K562 (cell line): ENCODE data around the gene MRPL42. TPM values are rescaled to one million over a fixed set of nuclear protein-coding genes. Genes with fewer than 3 reads are reported as not detected.
A peak's percentile ranks its signal among the peaks of the same experiment; 100 is the strongest.

ENCODE experiments used
- ATF1 ChIP-seq, 2 experiments: fragments of 450-650 bp in 1 of 2; IDR thresholded peaks; 2 replicates each; pipeline ENCODE4 v1.6.1; 2016; ENCODE audit warnings: missing compliant biosample characterization in 1 of 2, missing genetic modification characterization in 1 of 2
- EZH2 ChIP-seq: IDR thresholded peaks from 2 replicates; pipeline ENCODE4 v1.6.1; 2012; ENCODE audit warnings: low read depth, mild to moderate bottlenecking, inconsistent platforms, low read length, borderline replicate concordance
- GTF2A2 ChIP-seq: IDR thresholded peaks from 2 replicates; pipeline ENCODE4 v1.6.1; 2016; ENCODE audit warnings: mild to moderate bottlenecking, missing genetic modification characterization, missing compliant biosample characterization
- HSF4 ChIP-seq: fragments of 250-450 bp; sonication (Bioruptor Pico); IDR thresholded peaks from 2 replicates; pipeline ENCODE4 v2.1.2; 2022; ENCODE audit warnings: mild to moderate bottlenecking, moderate library complexity, borderline replicate concordance
- KDM4B ChIP-seq, 2 experiments: fragments of 450-650 bp in 1 of 2; sonication (generic) in 1 of 2; IDR thresholded peaks; 2 replicates each; pipeline ENCODE4 v1.6.1; 2016 to 2017; ENCODE audit warnings: borderline replicate concordance in 2 of 2, antibody characterized with exemption in 1 of 2, low read depth in 1 of 2, mild to moderate bottlenecking in 1 of 2
- L3MBTL2 ChIP-seq: fragments of 450-650 bp; IDR thresholded peaks from 2 replicates; pipeline ENCODE4 v1.6.1; 2016; ENCODE audit warnings: mild to moderate bottlenecking, moderate library complexity
- MLLT1 ChIP-seq, 2 experiments: fragments of 450-650 bp; IDR thresholded peaks; 2 replicates each; pipeline ENCODE4 v1.6.1; 2016
- NFRKB ChIP-seq: fragments of 450-650 bp; IDR thresholded peaks from 2 replicates; pipeline ENCODE4 v1.6.1; 2016; ENCODE audit warnings: low read depth
- USF1 ChIP-seq: sonication (generic); formaldehyde crosslinking; IDR thresholded peaks from 2 replicates; pipeline ENCODE4 v1.9.0; 2022; ENCODE audit warnings: mild to moderate bottlenecking, missing genetic modification reagents
- ZFX ChIP-seq: sonication (generic); formaldehyde crosslinking; IDR thresholded peaks from 2 replicates; pipeline ENCODE4 v1.8.0; 2022; ENCODE audit warnings: mild to moderate bottlenecking, missing genetic modification reagents, moderate library complexity
- ZKSCAN8 ChIP-seq: fragments of 200-800 bp; sonication (Bioruptor generic); IDR thresholded peaks from 2 replicates; pipeline ENCODE4 v1.6.1; 2016; ENCODE audit warnings: missing genetic modification characterization, missing compliant biosample characterization
- ZNF175 ChIP-seq: fragments of 200-800 bp; sonication (Bioruptor generic); IDR thresholded peaks from 2 replicates; pipeline ENCODE4 v1.6.1; 2016; ENCODE audit warnings: low read depth, mild to moderate bottlenecking, missing genetic modification characterization, missing compliant biosample characterization
- ZNF311 ChIP-seq: fragments of 250-450 bp; sonication (Bioruptor Pico); IDR thresholded peaks from 2 replicates; pipeline ENCODE4 v1.4.0; 2020; ENCODE audit warnings: mild to moderate bottlenecking, moderate library complexity
- ZNF318 ChIP-seq, 2 experiments: fragments of 450-650 bp; IDR thresholded peaks; 2 replicates each; pipeline ENCODE4 v1.6.1; 2016; ENCODE audit warnings: mild to moderate bottlenecking in 2 of 2, borderline replicate concordance in 1 of 2, low read depth in 1 of 2, moderate library complexity in 1 of 2
- ZNF41 ChIP-seq: fragments of 250-450 bp; sonication (Bioruptor Pico); conservative IDR thresholded peaks from 2 replicates; pipeline ENCODE4 v1.4.0; 2020; ENCODE audit warnings: mild to moderate bottlenecking
- ZNF589 ChIP-seq: fragments of 200-800 bp; sonication (Bioruptor generic); IDR thresholded peaks from 2 replicates; pipeline ENCODE4 v1.6.1; 2016; ENCODE audit warnings: low read depth, missing genetic modification characterization, missing compliant biosample characterization
- polyA plus RNA-seq, 8 experiments: library from polyadenylated mRNA; depleted of rRNA in 4 of 8; stranded (reverse) in 5 of 8; unstranded in 3 of 8; fragments of >200 nt; fragmentation: Nextera tagmentation in 2 of 8; fragmentation: Illumina TruSeq in 1 of 8; extraction: Ambion mirVana in 2 of 8; extraction: Trizol in 1 of 8; gene quantifications; 2 replicates each; pipeline versions ENCODE4 v1.2.1 to v1.2.3, GENCODE V29; 2011 to 2014; ENCODE audit warnings: inconsistent platforms in 1 of 8, missing spikeins in 1 of 8
- total RNA-seq, 7 experiments: library from RNA; depleted of rRNA in 6 of 7; stranded (reverse); fragments of >200 nt in 6 of 7; fragmentation: Illumina TruSeq in 2 of 7; extraction: Trizol in 2 of 7; gene quantifications; 2 replicates each; pipeline versions ENCODE4 v1.2.1 to v1.2.3, GENCODE V29; 2011 to 2021; ENCODE audit warnings: low replicate concordance in 1 of 7

MRPL42 gene
- total and polyA plus RNA-seq, 9 of the 15 experiments (the other 6 are each of a cell fraction or from before 2014, with no cell fraction given): 104 to 806 (median 218) TPM

GRCh38 chr12:93442411-93443340 is 24.6 kb upstream of the MRPL42 start (continued):
- no peak for TF ChIP-seq EZH2
- peak; percentile 16; the same call in 1 of the 2 replicates for TF ChIP-seq NFRKB
- TF ChIP-seq MLLT1 (IDR thresholded peaks at IDR 0.05): 0 out of 4 replicates have a peak, but pooled peaks of 1 of the 2 experiments have one; percentile 13
- TF ChIP-seq ZKSCAN8 (CRISPR knock-in tag): no peak
- TF ChIP-seq ZNF41 (CRISPR knock-in tag): no peak
- TF ChIP-seq KDM4B (IDR thresholded peaks at IDR 0.05; ENCODE audit: borderline replicate concordance in 2 of 2, low read depth in 1 of 2): no peak
- no peak for TF ChIP-seq ZNF318 (IDR thresholded peaks at IDR 0.05; ENCODE audit: borderline replicate concordance in 1 of 2, low read depth in 1 of 2)
- TF ChIP-seq ZNF311 (CRISPR knock-in tag): no peak
- no peak for TF ChIP-seq HSF4
- peak; percentile 38; the same call in 1 of the 2 replicates for TF ChIP-seq USF1 (CRISPR knock-in tag)
- TF ChIP-seq L3MBTL2: peak; percentile 10; the same call in 1 of the 2 replicates
- TF ChIP-seq ATF1 (CRISPR knock-in tag; IDR thresholded peaks at IDR 0.05): no peak
- peak; percentile 53 for TF ChIP-seq ATF1 (tag; IDR thresholded peaks at IDR 0.05)
- TF ChIP-seq ZNF589 (CRISPR knock-in tag): 0 out of 2 replicates have a peak, but pooled peaks have one; percentile 17
- TF ChIP-seq GTF2A2 (tag): no peak
- TF ChIP-seq ZFX: peak; percentile 18; the same call in 1 of the 2 replicates
- TF ChIP-seq ZNF175 (CRISPR knock-in tag): 0 out of 2 replicates have a peak, but pooled peaks have one; percentile 13
